Calu3 (cell line): ENCODE measurements around the gene GVQW3. TPM values are rescaled to one million over a fixed set of nuclear protein-coding genes. Genes with fewer than 3 reads are reported as not detected.

Experiments used
- Bru-seq: library from RNA; stranded (reverse); fragments of 400-500 nt; gene quantifications from one replicate; lab custom pipeline; 2021; lab: Mats Ljungman, UMichigan
- BruChase-seq, 2 experiments: library from RNA; stranded (reverse); fragments of 400-500 nt; gene quantifications; one replicate each; lab custom pipeline; 2021; lab: Mats Ljungman, UMichigan
- BruUV-seq: library from RNA; stranded (reverse); fragments of 400-500 nt; replicated peaks from 2 replicates; lab custom pipeline; 2021; lab: Mats Ljungman, UMichigan
- CTCF ChIA-PET: fragments of 300-600 bp; sonication (Branson Sonifier 250); formaldehyde crosslinking; loops from one replicate; lab custom pipeline; 2022; ENCODE audit warnings: antibody characterized with exemption; lab: Charles Lee
- DNase-seq: peaks from one replicate; pipeline ENCODE4 v3.0.0; 2022
- H3K27ac Mint-ChIP-seq: one replicate; pipeline ENCODE4 v1.8.0; 2022; ENCODE audit warnings: mixed read lengths; ENCODE audit not compliant: unreplicated experiment
- H3K27me3 Mint-ChIP-seq: one replicate; pipeline ENCODE4 v1.8.0; 2022; ENCODE audit warnings: mixed read lengths; ENCODE audit not compliant: unreplicated experiment
- H3K36me3 Mint-ChIP-seq: one replicate; pipeline ENCODE4 v1.8.0; 2022; ENCODE audit warnings: mild to moderate bottlenecking, moderate library complexity, mixed read lengths; ENCODE audit not compliant: insufficient read depth, unreplicated experiment
- H3K4me1 Mint-ChIP-seq: one replicate; pipeline ENCODE4 v1.8.0; 2022; ENCODE audit warnings: mild to moderate bottlenecking, low read depth, mixed read lengths; ENCODE audit not compliant: unreplicated experiment
- H3K4me3 Mint-ChIP-seq: one replicate; pipeline ENCODE4 v1.8.0; 2022; ENCODE audit warnings: mild to moderate bottlenecking, low read depth, moderate library complexity, mixed read lengths; ENCODE audit not compliant: unreplicated experiment
- H3K9me3 Mint-ChIP-seq: one replicate; pipeline ENCODE4 v1.8.0; 2022; ENCODE audit warnings: low read depth, mixed read lengths; ENCODE audit not compliant: unreplicated experiment
- intact Hi-C: fragments of 100-400 bp; cut with micrococcal nuclease; formaldehyde crosslinking; loops from one replicate; pipeline ENCODE4 v1.10.0; 2022; ENCODE audit not compliant: unreplicated experiment
- long read RNA-seq: library from polyadenylated mRNA; stranded (forward); transcript quantifications from one replicate; pipeline ENCODE4 v2.0.0, GENCODE V29; 2022
- total RNA-seq: library from RNA; stranded (reverse); gene quantifications from 2 replicates; pipeline ENCODE4 v1.2.3, GENCODE V29; 2022
- TF ChIP-seq, protein P1 (sequence below): fragments of 200-600 bp; IDR thresholded peaks from one replicate; pipeline ENCODE4 v1.8.0; 2022; ENCODE audit warnings: antibody characterized with exemption; ENCODE audit not compliant: unreplicated experiment

GVQW3 gene
- total RNA-seq (6.7 and 7.2 TPM in 2 replicates), Bru-seq, nascent RNA (percentile 45 among the genes with signal in this experiment), BruChase-seq, experiment 1, labeled RNA remaining after a 6-hour chase (percentile 51 among the genes with signal in this experiment), BruChase-seq, experiment 2, labeled RNA remaining after a 2-hour chase (percentile 55 among the genes with signal in this experiment)
- long read RNA-seq, partial matches to known transcripts = 3 of 5 reads
- long read RNA-seq, other reads (novel, unspliced or antisense) = 2 of 5 reads

DNA sequence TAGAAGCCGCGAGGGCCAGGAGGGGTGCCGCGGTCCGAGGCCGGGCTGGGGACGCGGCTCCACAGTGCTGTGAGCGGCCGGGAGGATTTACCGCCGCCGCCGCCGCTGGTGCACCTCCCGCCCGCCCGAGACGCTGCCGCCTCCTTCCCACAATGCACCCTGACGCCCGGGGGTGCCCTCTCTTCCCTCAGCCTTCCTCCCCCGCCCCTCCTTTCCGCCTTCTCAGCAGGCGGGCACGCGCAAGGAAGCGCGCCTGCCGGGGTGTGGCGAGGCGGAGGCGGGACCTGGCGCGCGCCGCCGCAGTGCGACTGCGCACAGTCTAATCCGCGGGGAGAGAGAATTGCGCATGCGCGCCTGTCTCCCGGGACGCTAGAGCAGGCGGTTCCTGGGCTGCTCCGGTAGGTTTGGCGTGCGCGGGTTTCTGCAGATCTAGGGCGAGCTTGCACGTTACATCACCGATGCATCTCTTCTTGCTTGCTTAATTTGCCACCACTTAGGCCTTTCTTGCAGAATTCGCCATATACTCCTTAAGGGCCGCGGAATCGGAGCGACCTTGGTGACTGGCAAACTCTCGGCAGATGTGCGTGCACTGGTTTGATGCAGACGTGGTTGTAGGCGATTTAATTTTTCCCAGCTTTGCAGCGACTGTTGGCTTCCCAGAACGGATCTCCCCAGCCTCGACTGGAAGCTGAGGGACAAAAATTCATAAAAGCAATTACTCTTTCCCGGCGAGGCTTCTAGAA, at the start of gene GVQW3, which contains the start of gene THAP12:
Gene GVQW3 (plus strand): TSS at position 347 of the 743 bp plus-strand sequence. CDS start 506 bp downstream, outside the sequence.
Gene THAP12 (minus strand): TSS at position 156 of the 743 bp plus-strand sequence. CDS start 296 bp downstream, outside the sequence.
- H3K9me3 Mint-ChIP-seq = no peaks in the 10 kb centered on the region
- H3K27me3 Mint-ChIP-seq = no peaks in the 10 kb centered on the region
- intact Hi-C loops = no loop called here
- no TSS peak for BruUV-seq
- H3K27ac Mint-ChIP-seq = peak within 1 kb of the TSS; percentile 83
- peak within 1 kb of the TSS; percentile 93 for H3K4me3 Mint-ChIP-seq
- CTCF ChIA-PET = no interaction called here
- peaks cover 25% of the 10 kb centered on the region for H3K36me3 Mint-ChIP-seq
- peak; percentile 97 for DNase-seq
- H3K4me1 Mint-ChIP-seq = peaks cover 28% of the 10 kb centered on the region
- TF ChIP-seq, protein P1, sequence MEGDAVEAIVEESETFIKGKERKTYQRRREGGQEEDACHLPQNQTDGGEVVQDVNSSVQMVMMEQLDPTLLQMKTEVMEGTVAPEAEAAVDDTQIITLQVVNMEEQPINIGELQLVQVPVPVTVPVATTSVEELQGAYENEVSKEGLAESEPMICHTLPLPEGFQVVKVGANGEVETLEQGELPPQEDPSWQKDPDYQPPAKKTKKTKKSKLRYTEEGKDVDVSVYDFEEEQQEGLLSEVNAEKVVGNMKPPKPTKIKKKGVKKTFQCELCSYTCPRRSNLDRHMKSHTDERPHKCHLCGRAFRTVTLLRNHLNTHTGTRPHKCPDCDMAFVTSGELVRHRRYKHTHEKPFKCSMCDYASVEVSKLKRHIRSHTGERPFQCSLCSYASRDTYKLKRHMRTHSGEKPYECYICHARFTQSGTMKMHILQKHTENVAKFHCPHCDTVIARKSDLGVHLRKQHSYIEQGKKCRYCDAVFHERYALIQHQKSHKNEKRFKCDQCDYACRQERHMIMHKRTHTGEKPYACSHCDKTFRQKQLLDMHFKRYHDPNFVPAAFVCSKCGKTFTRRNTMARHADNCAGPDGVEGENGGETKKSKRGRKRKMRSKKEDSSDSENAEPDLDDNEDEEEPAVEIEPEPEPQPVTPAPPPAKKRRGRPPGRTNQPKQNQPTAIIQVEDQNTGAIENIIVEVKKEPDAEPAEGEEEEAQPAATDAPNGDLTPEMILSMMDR = no peak

DNA sequence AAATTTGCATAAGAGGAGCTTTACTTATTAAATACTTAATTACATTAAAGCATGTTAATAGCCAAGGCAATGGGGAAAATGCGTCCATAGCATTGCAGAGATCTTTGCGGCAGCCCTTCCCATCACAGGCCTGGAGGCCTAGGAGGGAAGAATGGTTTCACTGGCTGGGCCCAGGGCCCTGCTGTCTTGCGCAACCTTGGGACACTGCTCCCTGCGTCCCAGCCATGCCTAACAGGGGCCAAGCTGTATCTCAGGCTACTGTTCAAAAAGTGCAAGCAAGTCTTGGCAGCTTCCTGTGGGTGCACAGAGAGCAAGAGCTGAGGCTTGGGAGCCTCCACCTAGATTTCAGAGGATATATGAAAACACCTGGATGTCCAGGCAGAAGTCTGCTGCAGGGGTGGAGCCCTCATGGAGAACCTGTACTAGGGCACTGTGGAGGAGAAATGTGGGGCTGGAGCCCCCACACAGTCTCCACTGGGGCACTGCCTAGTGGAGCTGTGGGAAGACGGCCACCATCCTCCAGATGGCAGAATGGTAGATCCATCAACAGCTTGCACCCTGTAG, 46.2 kb upstream of the GVQW3 start:
- H3K9me3 Mint-ChIP-seq = peaks cover 3% of the 10 kb centered on the region

DNA sequence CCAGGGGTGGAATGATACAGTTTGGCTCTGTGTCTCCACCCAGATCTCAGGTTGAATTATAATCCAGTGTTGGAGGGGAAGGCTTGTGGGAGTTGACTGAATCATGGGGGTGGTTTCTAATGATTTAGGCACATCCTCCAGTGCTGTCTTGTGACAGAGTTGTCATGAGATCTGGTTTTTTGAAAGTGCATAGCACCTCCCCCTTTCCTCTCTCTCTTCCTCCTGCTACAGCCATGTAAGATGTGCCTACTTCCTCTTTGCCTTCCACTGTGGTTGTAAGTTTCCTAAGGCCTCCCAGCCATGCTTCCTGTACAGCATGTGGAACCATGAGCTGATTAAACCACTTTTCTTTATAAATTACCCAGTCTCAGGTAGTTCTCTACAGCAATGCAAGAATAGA, 45.3 kb upstream of the GVQW3 start:
- Mint-ChIP-seq H3K27me3 (no peaks in the 10 kb centered on the region), H3K4me1 (no peaks in the 10 kb centered on the region), H3K36me3 (no peaks in the 10 kb centered on the region), H3K27ac (no peak overlapping the region), H3K9me3 (peaks cover 3% of the 10 kb centered on the region), H3K4me3 (no peak overlapping the region)
- intact Hi-C loops = no loop called here
- no TSS peak for BruUV-seq
- no peak for DNase-seq
- CTCF ChIA-PET = no interaction called here
- TF ChIP-seq, protein P1 = no peak

More for the DNA sequence above, 46.2 kb upstream of the GVQW3 start:
- intact Hi-C loops = no loop called here
- no peak for DNase-seq
- BruUV-seq = no TSS peak
- CTCF ChIA-PET = no interaction called here
- TF ChIP-seq, protein P1 = no peak
- Mint-ChIP-seq H3K27ac (no peak overlapping the region), H3K4me3 (no peak overlapping the region), H3K27me3 (no peaks in the 10 kb centered on the region), H3K36me3 (no peaks in the 10 kb centered on the region), H3K4me1 (no peaks in the 10 kb centered on the region)

DNA sequence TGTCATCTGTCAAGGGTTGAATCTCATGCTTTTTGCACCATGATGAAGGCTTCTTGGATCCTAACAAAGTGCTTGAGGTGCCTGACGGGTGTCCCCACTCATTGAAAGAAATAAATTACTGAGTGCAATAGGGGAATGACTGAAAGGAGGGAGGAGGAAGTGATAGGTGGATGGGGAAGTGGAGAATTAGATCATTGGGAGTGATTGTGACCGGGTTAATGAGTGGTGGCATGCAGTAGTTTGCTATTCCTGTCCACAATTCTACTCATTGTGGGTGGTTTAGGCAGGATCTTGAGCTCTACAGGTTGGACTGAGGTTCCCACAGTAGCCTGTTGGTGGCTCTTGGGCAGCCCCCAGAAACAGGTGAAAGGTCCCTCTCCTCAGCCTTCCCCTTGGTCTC, 44.5 kb upstream of the GVQW3 start:
- no peak overlapping the region for H3K27ac Mint-ChIP-seq
- no peaks in the 10 kb centered on the region for H3K27me3 Mint-ChIP-seq
- intact Hi-C loops = no loop called here

More for the DNA sequence above, 44.5 kb upstream of the GVQW3 start:
- Mint-ChIP-seq H3K36me3 (no peaks in the 10 kb centered on the region), H3K4me1 (no peaks in the 10 kb centered on the region), H3K9me3 (peaks cover 3% of the 10 kb centered on the region), H3K4me3 (no peak overlapping the region)
- BruUV-seq = no TSS peak
- TF ChIP-seq, protein P1 = no peak
- CTCF ChIA-PET = no interaction called here
- no peak for DNase-seq
